Fibroblast of mammary gland (primary cell): Measurements from ENCODE around the gene CLGN.
A peak's percentile ranks its signal among the peaks of the same experiment; 100 is the strongest.

Experiments used
- DNase-seq: peaks from one replicate; pipeline ENCODE4 v3.0.0-alpha.2; 2010; ENCODE audit warnings: low read depth
- H3K4me3 ChIP-seq: 2 replicates; pipeline ENCODE4 v1.5.1; 2011; ENCODE audit warnings: low read depth, mild to moderate bottlenecking, low read length, moderate library complexity; ENCODE audit not compliant: control insufficient read depth
- TF ChIP-seq, protein P1 (sequence below): conservative IDR thresholded peaks from 2 replicates; pipeline ENCODE4 v1.5.1; 2011; ENCODE audit warnings: low read depth, low read length, inconsistent platforms; ENCODE audit not compliant: control insufficient read depth, insufficient read depth

The CLGN gene

DNA sequence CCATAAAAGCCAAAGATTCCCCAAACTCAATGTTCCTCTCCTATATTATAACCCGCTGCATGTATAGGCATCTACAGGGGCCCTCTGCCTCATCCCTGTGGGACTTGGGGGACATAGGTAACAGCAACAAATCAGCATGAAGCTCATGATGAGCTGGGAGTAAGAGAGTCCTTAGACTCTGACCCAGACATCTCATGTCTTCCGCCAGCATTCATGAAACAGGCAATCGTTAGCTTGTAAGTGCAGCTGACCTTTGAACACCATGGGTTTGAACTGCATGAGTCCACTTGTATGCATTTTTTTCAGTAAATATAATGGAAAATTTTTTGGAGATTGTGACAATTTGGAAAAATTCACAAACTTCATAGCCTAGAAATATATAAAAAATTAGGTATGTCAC lies 64.4 kb downstream of the CLGN start:
- H3K4me3 ChIP-seq: no peak overlapping the region
- no peak for DNase-seq
- TF ChIP-seq, protein P1, sequence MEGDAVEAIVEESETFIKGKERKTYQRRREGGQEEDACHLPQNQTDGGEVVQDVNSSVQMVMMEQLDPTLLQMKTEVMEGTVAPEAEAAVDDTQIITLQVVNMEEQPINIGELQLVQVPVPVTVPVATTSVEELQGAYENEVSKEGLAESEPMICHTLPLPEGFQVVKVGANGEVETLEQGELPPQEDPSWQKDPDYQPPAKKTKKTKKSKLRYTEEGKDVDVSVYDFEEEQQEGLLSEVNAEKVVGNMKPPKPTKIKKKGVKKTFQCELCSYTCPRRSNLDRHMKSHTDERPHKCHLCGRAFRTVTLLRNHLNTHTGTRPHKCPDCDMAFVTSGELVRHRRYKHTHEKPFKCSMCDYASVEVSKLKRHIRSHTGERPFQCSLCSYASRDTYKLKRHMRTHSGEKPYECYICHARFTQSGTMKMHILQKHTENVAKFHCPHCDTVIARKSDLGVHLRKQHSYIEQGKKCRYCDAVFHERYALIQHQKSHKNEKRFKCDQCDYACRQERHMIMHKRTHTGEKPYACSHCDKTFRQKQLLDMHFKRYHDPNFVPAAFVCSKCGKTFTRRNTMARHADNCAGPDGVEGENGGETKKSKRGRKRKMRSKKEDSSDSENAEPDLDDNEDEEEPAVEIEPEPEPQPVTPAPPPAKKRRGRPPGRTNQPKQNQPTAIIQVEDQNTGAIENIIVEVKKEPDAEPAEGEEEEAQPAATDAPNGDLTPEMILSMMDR: no peak

DNA sequence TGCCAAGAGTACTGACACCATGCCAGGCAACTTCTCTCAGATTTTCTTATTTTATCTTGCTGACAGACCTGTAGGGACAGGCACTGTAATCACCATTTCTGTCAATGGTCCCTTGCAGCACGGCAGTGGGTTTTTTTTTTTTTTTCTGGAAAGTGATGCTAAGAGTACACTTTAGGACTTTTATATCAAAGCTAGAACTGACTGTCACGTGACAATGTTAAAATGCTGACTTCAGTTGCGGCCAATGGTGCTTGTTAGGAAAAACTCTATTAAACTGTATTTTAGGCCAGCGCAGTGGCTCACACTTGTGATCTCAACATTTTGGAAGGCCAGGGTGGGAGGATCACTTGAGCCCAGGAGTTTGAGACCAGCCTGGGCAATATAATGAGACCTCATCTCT lies 66.3 kb downstream of the CLGN start:
- no peak for DNase-seq

DNA sequence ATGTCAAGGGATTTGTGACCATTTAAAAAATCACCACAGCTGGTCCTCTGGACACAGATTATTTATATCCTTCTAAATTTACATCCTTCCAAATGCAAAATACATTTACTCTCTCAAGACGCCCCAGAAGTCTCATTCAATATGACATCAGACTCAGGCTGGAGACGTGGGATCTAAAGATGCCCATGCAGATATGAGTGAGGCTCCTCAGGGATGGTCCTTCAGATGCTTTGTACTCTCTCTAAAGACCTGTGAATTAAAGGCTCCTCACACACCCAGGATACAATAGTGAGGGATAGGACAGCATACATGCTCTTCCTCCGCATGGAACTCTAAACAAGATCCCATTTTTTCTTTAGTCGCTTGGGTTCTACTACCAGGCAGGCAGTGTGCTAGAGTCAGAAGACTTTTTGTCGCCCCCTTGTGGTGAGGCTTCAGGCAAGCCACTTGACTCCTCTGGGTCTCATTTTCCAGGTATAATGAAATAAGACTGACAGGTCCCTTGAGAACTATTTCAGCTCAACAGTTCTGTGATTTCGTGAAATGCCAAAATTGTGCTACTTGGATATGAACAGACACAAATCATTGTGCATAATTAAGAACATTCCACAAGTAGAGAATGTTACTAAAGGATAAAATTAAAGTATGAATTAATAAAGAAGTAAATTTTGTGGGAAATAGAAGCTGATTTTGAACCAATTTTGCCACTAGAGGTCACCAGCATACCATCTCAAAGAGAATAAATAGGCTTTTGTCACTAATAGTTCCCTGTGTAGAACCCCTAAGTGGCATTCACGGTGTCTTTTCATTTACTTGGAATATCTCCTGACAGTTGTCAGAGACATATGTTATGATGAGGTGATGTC lies 67.7 kb downstream of the CLGN start:
- no peak overlapping the region for H3K4me3 ChIP-seq
- TF ChIP-seq, protein P1: peak; percentile 75
- DNase-seq: peak; percentile 83

More for the DNA sequence above, 66.3 kb downstream of the CLGN start:
- H3K4me3 ChIP-seq: no peak overlapping the region
- TF ChIP-seq, protein P1: no peak

DNA sequence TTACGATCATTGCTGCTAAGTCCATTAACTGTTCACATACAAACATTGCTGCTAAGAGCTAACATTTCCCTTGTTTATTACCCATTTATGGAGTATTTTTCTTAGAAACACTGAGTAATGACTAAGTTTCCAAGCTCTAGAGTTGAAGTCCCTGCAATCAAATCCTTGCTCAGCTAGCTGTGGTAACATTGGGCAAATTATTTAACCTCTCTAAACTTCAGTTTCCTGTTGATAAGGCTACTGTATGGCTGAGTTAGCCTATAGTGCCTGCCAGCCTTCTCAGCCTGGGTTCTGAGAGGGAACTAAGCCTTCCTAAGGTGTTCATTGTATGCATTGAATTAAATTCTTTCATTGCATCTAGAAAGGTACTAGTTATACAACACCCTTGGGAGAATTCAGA lies 69.2 kb downstream of the CLGN start:
- H3K4me3 ChIP-seq: no peak overlapping the region
- TF ChIP-seq, protein P1: no peak
- DNase-seq: no peak

DNA sequence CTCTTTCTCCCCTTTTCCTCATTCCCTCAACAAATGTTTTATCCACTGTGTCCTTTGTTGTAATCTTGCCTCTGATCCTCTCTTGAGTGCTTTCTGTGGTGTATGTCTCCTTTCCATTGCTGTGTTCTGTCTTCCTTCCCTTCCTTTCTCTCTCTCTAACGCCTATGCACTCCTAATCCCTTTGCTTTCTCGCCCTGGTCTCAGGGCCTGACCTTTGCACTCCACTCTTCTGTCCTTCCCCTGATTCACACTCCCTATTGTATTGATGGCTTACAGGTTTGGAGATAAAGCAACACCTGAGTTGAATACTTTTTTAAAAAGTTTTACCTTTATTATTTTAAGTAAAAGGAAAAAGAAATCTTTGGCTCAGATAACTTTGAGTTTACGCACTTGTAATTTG lies 69.6 kb downstream of the CLGN start:
- TF ChIP-seq, protein P1: no peak
- no peak for DNase-seq
- H3K4me3 ChIP-seq: no peak overlapping the region

DNA sequence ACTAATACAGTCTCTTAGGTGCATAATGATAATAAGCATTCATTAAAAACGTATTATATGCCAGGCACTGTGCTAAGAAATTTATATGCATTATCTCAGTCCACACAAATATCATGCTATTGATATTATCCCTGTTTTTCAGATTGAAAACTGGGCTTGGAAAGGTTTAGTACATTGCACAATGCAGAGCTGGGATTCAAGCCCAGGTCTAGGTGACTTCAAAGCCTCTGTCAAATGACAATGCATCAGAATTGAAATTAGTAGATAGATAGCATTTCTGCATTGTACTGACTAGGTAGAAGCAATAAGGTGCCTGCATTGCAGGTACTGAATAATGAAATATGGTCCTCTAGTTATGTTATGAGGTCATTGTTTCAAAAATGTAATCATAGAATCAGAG lies 72.2 kb downstream of the CLGN start:
- H3K4me3 ChIP-seq: no peak overlapping the region
- TF ChIP-seq, protein P1: no peak
- no peak for DNase-seq
